WERI-Rb-1 (cell line): ENCODE measurements around the gene SRD5A1.

Experiments used
- DNase-seq: peaks from one replicate; pipeline ENCODE4 v3.0.0-alpha.2; 2020
- H3K27ac ChIP-seq: fragments of 250-450 bp; sonication (Bioruptor Pico); 2 replicates; pipeline ENCODE4 v1.5.1; 2020; ENCODE audit warnings: mild to moderate bottlenecking, moderate library complexity
- H3K27me3 ChIP-seq: fragments of 250-450 bp; sonication (Bioruptor Pico); 2 replicates; pipeline ENCODE4 v1.5.1; 2021; ENCODE audit warnings: mild to moderate bottlenecking, low read depth, moderate library complexity; ENCODE audit not compliant: insufficient read depth, severe bottlenecking
- H3K36me3 ChIP-seq: fragments of 250-450 bp; sonication (Bioruptor Pico); 2 replicates; pipeline ENCODE4 v1.5.1; 2020; ENCODE audit warnings: mild to moderate bottlenecking, moderate library complexity
- H3K4me3 ChIP-seq: 2 replicates; pipeline ENCODE4 v1.5.1; 2011; ENCODE audit warnings: low read depth, mild to moderate bottlenecking, control low read depth, low read length
- H3K9me3 ChIP-seq: fragments of 250-450 bp; sonication (Bioruptor Pico); 2 replicates; pipeline ENCODE4 v1.5.1; 2021; ENCODE audit warnings: mild to moderate bottlenecking, moderate library complexity; ENCODE audit not compliant: severe bottlenecking
- CTCF ChIP-seq: IDR thresholded peaks from 2 replicates; pipeline ENCODE4 v1.5.1; 2011; ENCODE audit warnings: low read depth, mild to moderate bottlenecking, control low read depth, inconsistent platforms, low read length

The SRD5A1 gene

GRCh38 chr5:6586647-6587042 is 46.6 kb upstream of the SRD5A1 start:
- Histone ChIP-seq H3K36me3 (no peaks in the 10 kb centered on the region), H3K9me3 (no peaks in the 10 kb centered on the region), H3K4me3 (no peak overlapping the region), H3K27ac (no peak overlapping the region), H3K27me3 (peaks cover 3% of the 10 kb centered on the region)
- TF ChIP-seq CTCF, result no peak
- DNase-seq, result no peak

GRCh38 chr5:6587171-6587570 is 46.1 kb upstream of the SRD5A1 start:
- Histone ChIP-seq H3K27me3 (no peaks in the 10 kb centered on the region), H3K36me3 (no peaks in the 10 kb centered on the region), H3K4me3 (no peak overlapping the region), H3K27ac (no peak overlapping the region), H3K9me3 (no peaks in the 10 kb centered on the region)
- no peak for DNase-seq
- no peak for TF ChIP-seq CTCF

GRCh38 chr5:6590581-6590980 is 42.7 kb upstream of the SRD5A1 start:
- Histone ChIP-seq H3K4me3 (no peak overlapping the region), H3K36me3 (no peaks in the 10 kb centered on the region; the same call in 1 of the 2 replicates), H3K9me3 (no peaks in the 10 kb centered on the region), H3K27ac (no peak overlapping the region), H3K27me3 (no peaks in the 10 kb centered on the region)
- TF ChIP-seq CTCF, result no peak
- no peak for DNase-seq

- Histone ChIP-seq H3K27me3 (no peaks in the 10 kb centered on the region), H3K36me3 (peaks cover 2% of the 10 kb centered on the region), H3K27ac (no peak overlapping the region), H3K4me3 (no peak overlapping the region), H3K9me3 (no peaks in the 10 kb centered on the region)
- no peak for DNase-seq
- no peak for TF ChIP-seq CTCF
Measured at GRCh38 chr5:6591671-6592288, 41.5 kb upstream of the SRD5A1 start.

GRCh38 chr5:6592601-6593000 is 40.6 kb upstream of the SRD5A1 start:
- Histone ChIP-seq H3K4me3 (no peak overlapping the region), H3K27me3 (no peaks in the 10 kb centered on the region), H3K9me3 (no peaks in the 10 kb centered on the region), H3K36me3 (peaks cover 10% of the 10 kb centered on the region), H3K27ac (no peak overlapping the region)
- no peak for DNase-seq
- no peak for TF ChIP-seq CTCF
